GM18858 (cell line): Measurements from ENCODE around the gene TARS3.

ENCODE experiments used
- ATAC-seq: cut with Tn5 transposase; IDR thresholded peaks from one replicate; pipeline ENCODE4 v1.9.1; 2021; ENCODE audit not compliant: unreplicated experiment

Gene TARS3

GRCh38 chr15:101625980-101626379 is 98.3 kb downstream of the TARS3 start:
- no peak for ATAC-seq

GRCh38 chr15:101625184-101625583 is 99.1 kb downstream of the TARS3 start:
- no peak for ATAC-seq

- ATAC-seq: no peak
These were observed 100.6 kb downstream of the TARS3 start for GRCh38 chr15:101623367-101624304.

- ATAC-seq: no peak
These were observed 102.3 kb downstream of the TARS3 start for GRCh38 chr15:101621961-101622360.

- ATAC-seq: no peak
These were observed 103.6 kb downstream of the TARS3 start for GRCh38 chr15:101620671-101621070.

GRCh38 chr15:101619615-101619865 is 104.7 kb downstream of the TARS3 start:
- ATAC-seq: no peak

- ATAC-seq: no peak
These were observed 105.2 kb downstream of the TARS3 start for GRCh38 chr15:101618851-101619614.

GRCh38 chr15:101618076-101618475 is 106.2 kb downstream of the TARS3 start:
- ATAC-seq: no peak

- no peak for ATAC-seq
These were observed 106.8 kb downstream of the TARS3 start for GRCh38 chr15:101617390-101617965.

GRCh38 chr15:101615986-101616848 is 108.1 kb downstream of the TARS3 start:
- ATAC-seq: no peak

- ATAC-seq: no peak
These were observed 108.8 kb downstream of the TARS3 start for GRCh38 chr15:101615414-101615985.

- no peak for ATAC-seq
These were observed 109.5 kb downstream of the TARS3 start for GRCh38 chr15:101614761-101615160.

- no peak for ATAC-seq
These were observed 110.2 kb downstream of the TARS3 start for GRCh38 chr15:101614001-101614585.

- no peak for ATAC-seq
These were observed 110.9 kb downstream of the TARS3 start for GRCh38 chr15:101613130-101614000.

GRCh38 chr15:101612676-101613075 is 111.6 kb downstream of the TARS3 start:
- ATAC-seq: no peak

GRCh38 chr15:101611580-101612299 is 112.5 kb downstream of the TARS3 start:
- no peak for ATAC-seq

- no peak for ATAC-seq
These were observed 113.3 kb downstream of the TARS3 start for GRCh38 chr15:101611007-101611406.

- no peak for ATAC-seq
These were observed 113.7 kb downstream of the TARS3 start for GRCh38 chr15:101610611-101611000.
